ENCODE measurements around the gene PPP1R3G. TPM values are rescaled to one million over a fixed set of nuclear protein-coding genes. Genes with fewer than 3 reads are reported as not detected.
A peak's percentile ranks its signal among the peaks of the same experiment; 100 is the strongest.

PPP1R3G gene
- total and polyA plus RNA-seq, 2 of the 4 experiments (the other 2 are of a cell fraction), result 0.10 to 0.18 TPM

- Histone ChIP-seq H2BK5ac (ENCODE audit: low read depth, low read length, poor library complexity, severe bottlenecking) (no peak overlapping the region), H4K8ac (ENCODE audit: low read depth in 2 of 2, low read length in 2 of 2) (no peak overlapping the region), H2BK120ac (ENCODE audit: low read depth, low read length) (no peak overlapping the region), H2AFZ (replicated peaks; ENCODE audit: low read length, poor library complexity) (no peak overlapping the region), H3K4me2 (ENCODE audit: low read depth, low read length) (no peak overlapping the region), H2BK15ac (ENCODE audit: low read depth, low read length) (no peak overlapping the region), H3K4ac (ENCODE audit: low read depth, low read length) (no peak overlapping the region), H4K5ac (ENCODE audit: low read depth, low read length) (no peak overlapping the region), H3K27ac (ENCODE audit: insufficient read depth, low read length) (no peak overlapping the region), H4K91ac (ENCODE audit: insufficient read depth, low read depth, low read length) (peak overlapping the region; percentile 37; the same call in 1 of the 2 replicates), H3K9ac (ENCODE audit: low read depth, low read length) (no peak overlapping the region), H3K18ac (ENCODE audit: low read depth, low read length) (no peak overlapping the region), H3K23ac (ENCODE audit: low read depth, low read length) (no peak overlapping the region), H3K4me3 (ENCODE audit: insufficient read depth, low read depth, low read length) (no peak overlapping the region), H4K20me1 (ENCODE audit: insufficient read depth, low read length) (no peaks in the 10 kb centered on the region), H3K56ac (ENCODE audit: extremely low read depth, insufficient read depth, low read length) (no peak overlapping the region), H3K79me1 (ENCODE audit: low read depth in 1 of 2, low read length in 2 of 2) (no peaks in the 10 kb centered on the region), H3K4me1 (ENCODE audit: control insufficient read depth, insufficient read depth, low read length) (peaks cover 11% of the 10 kb centered on the region), H3K36me3 (ENCODE audit: control insufficient read depth, insufficient read depth, low read length) (no peaks in the 10 kb centered on the region), H3K9me3 (ENCODE audit: control insufficient read depth, insufficient read depth, low read length) (no peaks in the 10 kb centered on the region), H2AK9ac (replicated peaks; ENCODE audit: low read depth, low read length, poor library complexity) (no peak overlapping the region), H3K9me1 (ENCODE audit: insufficient read depth, low read length) (peaks cover 2% of the 10 kb centered on the region), H3K27me3 (ENCODE audit: control insufficient read depth, insufficient read depth, low read length) (no peaks in the 10 kb centered on the region), H2AK5ac (ENCODE audit: low read depth, low read length) (no peak overlapping the region), H2BK20ac (ENCODE audit: low read depth, low read length) (no peak overlapping the region), H3K14ac (replicated peaks; ENCODE audit: low read depth, low read length) (no peak overlapping the region)
- ChIA-PET CTCF (no interaction called here), POLR2A (ENCODE audit: unreplicated experiment) (no interaction called here)
- intact Hi-C loops (cut with micrococcal nuclease), result no loop called here
- TF ChIP-seq POLR2A (IDR thresholded peaks at IDR 0.05; ENCODE audit: low read depth, low read length), result no peak
- TF ChIP-seq USF2 (IDR thresholded peaks at IDR 0.05; ENCODE audit: low read depth, low read length), result no peak
- TF ChIP-seq RCOR1 (IDR thresholded peaks at IDR 0.05; ENCODE audit: insufficient replicate concordance, low read length), result no peak
- TF ChIP-seq NFE2L2 (IDR thresholded peaks at IDR 0.05; ENCODE audit: low read depth, low read length), result no peak
- TF ChIP-seq MAFK (IDR thresholded peaks at IDR 0.05; ENCODE audit: low read depth, low read length), result peak; percentile 92
- TF ChIP-seq RFX5 (IDR thresholded peaks at IDR 0.05; ENCODE audit: low read depth, low read length), result no peak
- TF ChIP-seq CTCF (conservative IDR thresholded peaks at IDR 0.05; ENCODE audit: low read depth, low read length), result no peak
- ATAC-seq (ENCODE audit: low read depth), result no peak
- no TSS peak for BruUV-seq (replicated peaks)
- WGBS, 2 experiments (ENCODE audit: extremely low coverage in 2 of 2, insufficient read length in 1 of 2), result 78% methylated on average over 5 of the region's 10 CpGs; no CpG with 5 or more reads in 1 of the 2 experiments
- in situ Hi-C loops (cut with MboI; ENCODE audit: low sequenced_read_pairs), result no loop called here
- dilution Hi-C loops (cut with HindIII; ENCODE audit: low sequenced_read_pairs, unreplicated experiment), result no loop called here
- no peak for DNase-seq
Measured at GRCh38 chr6:5130135-5130866, 45.2 kb downstream of the PPP1R3G start.

All from IMR-90 (cell line).